RWPE2 (cell line): ENCODE results near the gene PTPRD.

Source experiments
- ATAC-seq: fragments of 200-7000 bp; cut with Tn5 transposase; 3 replicates; pipeline ENCODE4 v1.9.1; 2021; ENCODE audit warnings: low read depth
- DNase-seq: peaks from one replicate; pipeline ENCODE4 v3.0.0-alpha.2; 2020; ENCODE audit warnings: low spot score
- H3K27ac ChIP-seq: fragments of 450-650 bp; 2 replicates; pipeline ENCODE4 v1.5.1; 2017; ENCODE audit warnings: mild to moderate bottlenecking; ENCODE audit not compliant: poor library complexity, severe bottlenecking
- H3K27me3 ChIP-seq: fragments of 250-450 bp; sonication (Bioruptor Pico); 2 replicates; pipeline ENCODE4 v1.5.1; 2021; ENCODE audit warnings: mild to moderate bottlenecking, moderate library complexity; ENCODE audit not compliant: insufficient read depth, poor library complexity, severe bottlenecking
- H3K36me3 ChIP-seq: fragments of 250-450 bp; sonication (Bioruptor Pico); 2 replicates; pipeline ENCODE4 v1.5.1; 2020; ENCODE audit warnings: low read depth, mild to moderate bottlenecking, moderate library complexity
- H3K4me1 ChIP-seq: fragments of 250-450 bp; sonication (Bioruptor Pico); 2 replicates; pipeline ENCODE4 v1.5.1; 2021; ENCODE audit warnings: mild to moderate bottlenecking, moderate library complexity; ENCODE audit not compliant: insufficient read depth, poor library complexity, severe bottlenecking
- H3K4me3 ChIP-seq: fragments of 250-450 bp; sonication (Bioruptor Pico); 2 replicates; pipeline ENCODE4 v1.5.1; 2021; ENCODE audit warnings: mild to moderate bottlenecking, moderate library complexity; ENCODE audit not compliant: severe bottlenecking
- H3K9me3 ChIP-seq: fragments of 250-450 bp; sonication (Bioruptor Pico); 2 replicates; pipeline ENCODE4 v1.5.1; 2021; ENCODE audit warnings: mild to moderate bottlenecking, moderate library complexity; ENCODE audit not compliant: severe bottlenecking
- CTCF ChIP-seq: fragments of 450-650 bp; IDR thresholded peaks from one replicate; pipeline ENCODE4 v1.5.1; 2017; ENCODE audit warnings: mild to moderate bottlenecking, moderate library complexity; ENCODE audit not compliant: poor library complexity, severe bottlenecking

PTPRD gene

GRCh38 chr9:8709731-8710130 is 1903.1 kb downstream of the PTPRD start:
- H3K36me3 ChIP-seq: no peaks in the 10 kb centered on the region
- DNase-seq: no peak
- ATAC-seq: no peak
- H3K4me3 ChIP-seq: no peak overlapping the region
- TF ChIP-seq CTCF: no peak
- no peaks in the 10 kb centered on the region for H3K4me1 ChIP-seq
- no peaks in the 10 kb centered on the region for H3K9me3 ChIP-seq
- no peaks in the 10 kb centered on the region for H3K27me3 ChIP-seq
- no peak overlapping the region for H3K27ac ChIP-seq

- Histone ChIP-seq H3K36me3 (no peaks in the 10 kb centered on the region), H3K4me1 (no peaks in the 10 kb centered on the region), H3K27me3 (no peaks in the 10 kb centered on the region), H3K27ac (no peak overlapping the region), H3K9me3 (no peaks in the 10 kb centered on the region), H3K4me3 (no peak overlapping the region)
- TF ChIP-seq CTCF: no peak
- DNase-seq (no peak), ATAC-seq (no peak)
Observed at GRCh38 chr9:8708728-8709127, 1904.1 kb downstream of the PTPRD start.

GRCh38 chr9:8706998-8707397 is 1905.8 kb downstream of the PTPRD start:
- no peak for TF ChIP-seq CTCF
- Histone ChIP-seq H3K4me1 (no peaks in the 10 kb centered on the region), H3K27ac (no peak overlapping the region), H3K27me3 (no peaks in the 10 kb centered on the region), H3K4me3 (no peak overlapping the region), H3K36me3 (no peaks in the 10 kb centered on the region), H3K9me3 (no peaks in the 10 kb centered on the region)
- ATAC-seq: no peak
- no peak for DNase-seq

GRCh38 chr9:8706531-8706930 is 1906.3 kb downstream of the PTPRD start:
- no peaks in the 10 kb centered on the region for H3K36me3 ChIP-seq
- no peak for ATAC-seq
- H3K4me3 ChIP-seq: no peak overlapping the region
- no peak overlapping the region for H3K27ac ChIP-seq
- no peak for TF ChIP-seq CTCF
- DNase-seq: no peak
- H3K4me1 ChIP-seq: no peaks in the 10 kb centered on the region
- no peaks in the 10 kb centered on the region for H3K9me3 ChIP-seq
- H3K27me3 ChIP-seq: no peaks in the 10 kb centered on the region

GRCh38 chr9:8705861-8706260 is 1906.9 kb downstream of the PTPRD start:
- Histone ChIP-seq H3K9me3 (no peaks in the 10 kb centered on the region), H3K36me3 (no peaks in the 10 kb centered on the region), H3K4me1 (no peaks in the 10 kb centered on the region), H3K27me3 (no peaks in the 10 kb centered on the region), H3K4me3 (no peak overlapping the region), H3K27ac (no peak overlapping the region)
- ATAC-seq (no peak), DNase-seq (no peak)
- TF ChIP-seq CTCF: no peak
